SK-N-SH (cell line): ENCODE results near the gene GSTM4. TPM values are rescaled to one million over a fixed set of nuclear protein-coding genes. Genes with fewer than 3 reads are reported as not detected.
"Not testable (repeated sequence)": the region's sequence is repeated elsewhere in the genome, so short reads cannot be mapped to it uniquely, and the experiment has no call there.

ENCODE experiments used
- CTCF ChIA-PET: fragments of 300-600, 350-600 bp; formaldehyde crosslinking; extraction: SDS; loops from one replicate; lab custom pipeline; 2021; lab: Yijun Ruan, JAX
- POLR2A ChIA-PET: fragments of 350-600 bp; sonication (Branson Sonifier 250); formaldehyde crosslinking; extraction: SDS; loops from one replicate; lab custom pipeline; 2020; ENCODE audit warnings: antibody characterized with exemption, inconsistent platforms; lab: Yijun Ruan, JAX
- DNase-seq: peaks from one replicate; pipeline ENCODE4 v3.0.0; 2012
- H2AFZ ChIP-seq: fragments of 200-600 bp; sonication (generic); 2 replicates; pipeline ENCODE4 v1.8.1; 2016; ENCODE audit warnings: antibody characterized with exemption, mild to moderate bottlenecking, low read depth
- H3F3A ChIP-seq: fragments of 200-600 bp; sonication (generic); replicated peaks from 2 replicates; pipeline ENCODE3; 2016; ENCODE audit warnings: antibody characterized with exemption, mild to moderate bottlenecking; ENCODE audit not compliant: insufficient read depth
- H3K27ac ChIP-seq, 2 experiments: fragments of 200-500 bp in 1 of 2; fragments of 200-600 bp in 1 of 2; sonication (Bioruptor generic) in 1 of 2; sonication (generic), shearing (Covaris generic) in 1 of 2; 2 replicates each; pipeline versions ENCODE4 v1.5.1 to v1.6.1; 2014 to 2016; ENCODE audit warnings: low read depth in 2 of 2, inconsistent platforms in 1 of 2, low read length in 1 of 2, mild to moderate bottlenecking in 1 of 2, mixed read lengths in 1 of 2
- H3K27me3 ChIP-seq: fragments of 200-600 bp; sonication (generic), shearing (Covaris generic); 2 replicates; pipeline ENCODE4 v1.6.1; 2016; ENCODE audit warnings: mixed run types; ENCODE audit not compliant: insufficient read depth
- H3K36me3 ChIP-seq, 2 experiments: fragments of 200-500 bp in 1 of 2; fragments of 200-600 bp in 1 of 2; sonication (Bioruptor generic) in 1 of 2; sonication (generic) in 1 of 2; replicated peaks in 1 of 2; 2 replicates each; pipeline versions ENCODE3 to v1.5.1; 2014 to 2016; ENCODE audit warnings: low read length in 1 of 2, mild to moderate bottlenecking in 1 of 2; ENCODE audit not compliant: insufficient read depth in 2 of 2, control insufficient read depth in 1 of 2
- H3K4me1 ChIP-seq, 2 experiments: fragments of 200-500 bp in 1 of 2; fragments of 200-600 bp in 1 of 2; sonication (Bioruptor generic) in 1 of 2; sonication (generic), shearing (Covaris generic) in 1 of 2; 2 replicates each; pipeline versions ENCODE4 v1.5.1 to v1.6.1; 2014 to 2016; ENCODE audit warnings: low read depth in 1 of 2, low read length in 1 of 2, mixed run types in 1 of 2; ENCODE audit not compliant: insufficient read depth in 2 of 2, control insufficient read depth in 1 of 2
- H3K4me2 ChIP-seq: fragments of 200-600 bp; sonication (generic), shearing (Covaris generic); 2 replicates; pipeline ENCODE4 v1.6.1; 2017; ENCODE audit warnings: mixed run types
- H3K4me3 ChIP-seq, 2 experiments: fragments of 200-500 bp in 1 of 2; fragments of 200-600 bp in 1 of 2; sonication (Bioruptor generic) in 1 of 2; sonication (generic), shearing (Covaris generic) in 1 of 2; 2 replicates each; pipeline versions ENCODE4 v1.5.1 to v1.8.1; 2014 to 2016; ENCODE audit warnings: low read depth in 2 of 2, inconsistent platforms in 1 of 2, low read length in 1 of 2, mild to moderate bottlenecking in 1 of 2, mixed read lengths in 1 of 2, moderate library complexity in 1 of 2
- H3K79me2 ChIP-seq: fragments of 200-600 bp; sonication (generic); 2 replicates; pipeline ENCODE4 v1.8.1; 2017; ENCODE audit warnings: mild to moderate bottlenecking; ENCODE audit not compliant: insufficient read depth
- H3K9ac ChIP-seq: fragments of 200-600 bp; sonication (generic); 2 replicates; pipeline ENCODE4 v1.6.1; 2017; ENCODE audit warnings: mixed run types
- H3K9me2 ChIP-seq: fragments of 200-600 bp; sonication (generic); 2 replicates; pipeline ENCODE4 v1.6.1; 2017; ENCODE audit warnings: mixed run types
- H3K9me3 ChIP-seq: fragments of 200-600 bp; sonication (generic); 2 replicates; pipeline ENCODE4 v1.6.1; 2017; ENCODE audit warnings: mixed run types, mild to moderate bottlenecking, moderate library complexity
- H4K20me1 ChIP-seq: fragments of 200-600 bp; sonication (generic); 2 replicates; pipeline ENCODE4 v1.6.1; 2017; ENCODE audit warnings: mild to moderate bottlenecking, mixed run types; ENCODE audit not compliant: insufficient read depth
- CHD2 ChIP-seq: fragments of 150-350 bp; IDR thresholded peaks from 2 replicates; pipeline ENCODE4 v1.6.1; 2018; ENCODE audit warnings: low read length; ENCODE audit not compliant: partially characterized antibody
- ELF1 ChIP-seq: IDR thresholded peaks from 2 replicates; pipeline ENCODE4 v1.4.0; 2012
- EP300 ChIP-seq, 2 experiments: IDR thresholded peaks; 2 replicates each; pipeline versions ENCODE4 v1.4.0 to v1.6.1; 2012; ENCODE audit warnings: borderline replicate concordance in 1 of 2, low read depth in 1 of 2, low read length in 1 of 2
- EZH2phosphoT487 ChIP-seq: fragments of 200-600 bp; sonication (generic); IDR thresholded peaks from 2 replicates; pipeline ENCODE4 v1.6.1; 2017; ENCODE audit warnings: low read depth, mixed run types, mild to moderate bottlenecking, antibody characterized with exemption, moderate library complexity, borderline replicate concordance
- FOSL2 ChIP-seq: IDR thresholded peaks from 2 replicates; pipeline ENCODE4 v1.4.0; 2012; ENCODE audit warnings: low read depth, mild to moderate bottlenecking, moderate library complexity, borderline replicate concordance
- FOXJ3 ChIP-seq: sonication (generic); formaldehyde crosslinking; IDR thresholded peaks from 2 replicates; pipeline ENCODE4 v1.5.1; 2020; ENCODE audit warnings: mild to moderate bottlenecking, missing genetic modification reagents
- MXI1 ChIP-seq: IDR thresholded peaks from 2 replicates; pipeline ENCODE4 v1.6.1; 2012; ENCODE audit warnings: mild to moderate bottlenecking, low read depth, low read length, improper control_type of control experiment
- NFIC ChIP-seq: IDR thresholded peaks from 2 replicates; pipeline ENCODE4 v1.4.0; 2012; ENCODE audit warnings: borderline replicate concordance
- POLR2AphosphoS5 ChIP-seq: IDR thresholded peaks from 2 replicates; pipeline ENCODE4 v1.6.1; 2012; ENCODE audit warnings: low read depth, low read length
- RCOR1 ChIP-seq: fragments of 150-350 bp; IDR thresholded peaks from 2 replicates; pipeline ENCODE4 v1.6.1; 2017; ENCODE audit warnings: antibody characterized with exemption, low read length
- RFX5 ChIP-seq: IDR thresholded peaks from 2 replicates; pipeline ENCODE4 v1.6.1; 2012; ENCODE audit warnings: mild to moderate bottlenecking, improper control_type of control experiment, low read length
- SMC3 ChIP-seq: IDR thresholded peaks from 2 replicates; pipeline ENCODE4 v1.6.1; 2012; ENCODE audit warnings: low read depth, low read length, improper control_type of control experiment
- TAF1 ChIP-seq: IDR thresholded peaks from 2 replicates; pipeline ENCODE4 v1.6.1; 2012; ENCODE audit warnings: low read depth, mild to moderate bottlenecking, low read length, moderate library complexity, borderline replicate concordance
- TCF12 ChIP-seq: IDR thresholded peaks from 2 replicates; pipeline ENCODE4 v1.4.0; 2012
- YY1 ChIP-seq: IDR thresholded peaks from 2 replicates; pipeline ENCODE4 v1.4.0; 2012; ENCODE audit warnings: low read depth, mild to moderate bottlenecking
- WGBS: methylation state at CpG from one replicate; pipeline ENCODE4 v1.1.6; 2017; ENCODE audit warnings: low lambda C conversion rate; 5-methylcytosine and 5-hydroxymethylcytosine counted together
- polyA plus RNA-seq, 3 experiments: library from polyadenylated mRNA; depleted of rRNA; stranded (reverse); fragments of >200 nt; gene quantifications; 2 replicates each; pipeline ENCODE4 v1.2.3, GENCODE V29; 2012
- TF ChIP-seq, protein P1 (sequence below): IDR thresholded peaks from 2 replicates; pipeline ENCODE4; 2012
- TF ChIP-seq, protein P2 (sequence below): IDR thresholded peaks from 2 replicates; pipeline ENCODE4 v1.4.0; 2012; ENCODE audit warnings: low read depth

GSTM4 gene
- polyA plus RNA-seq, 1 of the 3 experiments (the other 2 are of a cell fraction) = 34.2 TPM

DNA sequence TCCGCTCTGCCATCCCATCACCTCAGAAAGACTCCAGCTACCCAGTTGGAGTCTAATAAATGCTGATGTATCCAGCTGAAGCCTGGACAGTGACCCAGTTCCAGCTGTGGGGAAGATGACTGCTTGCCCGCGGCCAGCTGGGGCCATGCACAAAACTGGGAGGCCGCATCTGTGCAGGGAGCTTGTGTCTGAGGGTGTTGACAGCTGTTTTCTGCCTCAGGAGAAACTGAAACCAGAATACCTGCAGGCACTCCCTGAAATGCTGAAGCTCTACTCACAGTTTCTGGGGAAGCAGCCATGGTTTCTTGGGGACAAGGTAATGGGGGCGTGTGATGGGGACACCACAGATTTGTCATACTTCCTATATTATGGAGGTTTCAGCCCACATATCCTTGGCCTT lies 15.2 kb downstream of the GSTM4 start:
- ChIA-PET POLR2A (interaction anchor here (0.6 kb wide), 1 partner anchor 11 kb away, joined by 3 read pairs; no protein-coding TSS in a partner anchor), CTCF (interaction anchor here (0.7 to 2.6 kb wide), 6 partner anchors 22 to 313 kb away, joined by 3 to 8 read pairs (median 4); partner anchors contain the start of gene AHCYL1)
- no peaks in the 10 kb centered on the region for H3F3A ChIP-seq
- H3K4me1 ChIP-seq = peaks cover 0 to 7% of the 10 kb centered on the region in 2 experiments; a peak in 1 of 4 replicates
- DNase-seq = no peak
- no peak overlapping the region for H3K9ac ChIP-seq
- no peak overlapping the region for H3K4me3 ChIP-seq
- 90% methylated on average over 5 of the region's 5 CpGs for WGBS
- no peaks in the 10 kb centered on the region for H3K9me3 ChIP-seq
- TF ChIP-seq RFX5 = no peak
- no peak for TF ChIP-seq FOSL2
- TF ChIP-seq ELF1 = no peak
- TF ChIP-seq TAF1 = no peak
- TF ChIP-seq TCF12 = no peak
- no peak for TF ChIP-seq POLR2AphosphoS5
- no peak for TF ChIP-seq SMC3
- TF ChIP-seq, protein P1, sequence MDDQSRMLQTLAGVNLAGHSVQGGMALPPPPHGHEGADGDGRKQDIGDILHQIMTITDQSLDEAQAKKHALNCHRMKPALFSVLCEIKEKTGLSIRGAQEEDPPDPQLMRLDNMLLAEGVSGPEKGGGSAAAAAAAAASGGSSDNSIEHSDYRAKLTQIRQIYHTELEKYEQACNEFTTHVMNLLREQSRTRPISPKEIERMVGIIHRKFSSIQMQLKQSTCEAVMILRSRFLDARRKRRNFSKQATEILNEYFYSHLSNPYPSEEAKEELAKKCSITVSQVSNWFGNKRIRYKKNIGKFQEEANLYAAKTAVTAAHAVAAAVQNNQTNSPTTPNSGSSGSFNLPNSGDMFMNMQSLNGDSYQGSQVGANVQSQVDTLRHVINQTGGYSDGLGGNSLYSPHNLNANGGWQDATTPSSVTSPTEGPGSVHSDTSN = no peak
- TF ChIP-seq, protein P2, sequence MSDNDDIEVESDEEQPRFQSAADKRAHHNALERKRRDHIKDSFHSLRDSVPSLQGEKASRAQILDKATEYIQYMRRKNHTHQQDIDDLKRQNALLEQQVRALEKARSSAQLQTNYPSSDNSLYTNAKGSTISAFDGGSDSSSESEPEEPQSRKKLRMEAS = no peak
- TF ChIP-seq EZH2phosphoT487 = no peak
- no peak for TF ChIP-seq CHD2
- TF ChIP-seq EP300 (IDR thresholded peaks at IDR 0.05; ENCODE audit: borderline replicate concordance in 1 of 2, low read depth in 1 of 2, low read length in 1 of 2) = no peak
- TF ChIP-seq FOXJ3 (CRISPR knock-in tag) = no peak
- no peak for TF ChIP-seq MXI1
- TF ChIP-seq NFIC = no peak
- TF ChIP-seq YY1 = no peak
- no peak for TF ChIP-seq RCOR1
- H4K20me1 ChIP-seq = no peaks in the 10 kb centered on the region
- no peaks in the 10 kb centered on the region for H3K27me3 ChIP-seq
- no peaks in the 10 kb centered on the region for H3K36me3 ChIP-seq
- no peak overlapping the region for H3K27ac ChIP-seq
- H3K4me2 ChIP-seq = no peak overlapping the region
- H3K79me2 ChIP-seq = no peaks in the 10 kb centered on the region
- H3K9me2 ChIP-seq = no peaks in the 10 kb centered on the region
- H2AFZ ChIP-seq = no peak overlapping the region

DNA sequence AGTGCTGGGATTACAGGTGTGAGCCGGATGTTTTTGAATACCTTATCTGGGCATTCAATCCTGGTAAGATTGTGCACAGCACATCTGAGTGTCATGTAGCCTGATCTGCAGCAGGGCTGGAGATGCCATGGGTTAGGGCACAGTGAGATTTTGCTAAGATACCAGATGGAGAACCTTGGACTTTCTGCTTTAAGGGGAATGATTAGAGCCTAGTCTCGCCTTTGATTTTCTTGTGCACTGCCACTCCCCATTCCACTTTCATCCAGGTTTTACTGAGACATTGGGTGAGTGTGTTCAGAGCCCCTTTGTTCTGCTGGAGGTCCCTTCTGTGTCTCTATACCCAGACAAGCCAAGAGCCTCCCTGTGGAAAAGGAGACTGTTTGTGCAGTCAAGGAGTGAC lies 18.0 kb downstream of the GSTM4 start:
- H3K36me3 ChIP-seq, H3F3A ChIP-seq, H3K9ac ChIP-seq, H3K27ac ChIP-seq, H3K27me3 ChIP-seq, POLR2A ChIA-PET, H3K4me2 ChIP-seq, H3K9me3 ChIP-seq, H4K20me1 ChIP-seq, H2AFZ ChIP-seq, H3K4me1 ChIP-seq, DNase-seq, H3K79me2 ChIP-seq, CTCF ChIA-PET, H3K4me3 ChIP-seq, H3K9me2 ChIP-seq: not testable (repeated sequence)
- WGBS = 91% methylated on average over 2 of the region's 2 CpGs

DNA sequence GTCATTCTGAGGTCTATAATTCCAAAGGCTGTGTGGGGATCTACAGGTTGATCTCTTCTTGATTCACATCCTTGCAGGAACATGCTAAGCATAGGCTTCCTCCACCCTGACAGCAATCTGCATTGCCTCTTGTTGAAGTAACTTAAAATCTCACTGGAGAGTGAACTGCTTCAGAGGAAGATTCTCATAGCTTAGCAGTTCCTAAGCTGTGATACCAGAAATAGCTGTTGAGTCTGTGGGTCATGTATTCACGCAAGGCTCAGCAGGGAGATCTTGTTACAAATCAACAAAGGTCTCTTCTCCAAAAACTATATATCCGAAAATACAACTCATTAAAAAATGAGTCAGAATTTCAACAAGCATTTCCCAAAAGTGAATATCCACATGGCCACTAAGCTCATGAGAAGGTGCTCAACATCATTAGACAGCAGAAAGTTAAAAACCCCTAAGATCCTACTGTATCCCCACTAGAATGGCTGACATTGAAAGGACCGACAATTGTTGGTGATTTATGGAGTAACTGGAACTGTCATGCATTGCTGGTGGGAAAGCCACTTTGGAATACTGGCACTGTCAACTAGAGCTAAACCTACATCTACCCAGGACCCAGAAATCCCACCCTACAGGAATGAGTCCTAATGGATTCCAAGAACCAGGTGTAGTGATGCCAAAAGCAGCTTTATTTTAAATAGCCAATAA lies 20.9 kb downstream of the GSTM4 start:
- H2AFZ ChIP-seq, H3K36me3 ChIP-seq, H3K79me2 ChIP-seq, H3K27me3 ChIP-seq, H3K9ac ChIP-seq, H3K4me3 ChIP-seq, DNase-seq, POLR2A ChIA-PET, H3K4me2 ChIP-seq, H3K9me2 ChIP-seq, H3K4me1 ChIP-seq, H4K20me1 ChIP-seq, H3K27ac ChIP-seq, H3K9me3 ChIP-seq, H3F3A ChIP-seq: not testable (repeated sequence)
- 78% methylated on average over 3 of the region's 3 CpGs for WGBS
- CTCF ChIA-PET = interaction anchor here (1.0 kb wide), 2 partner anchors 97 to 144 kb away, joined by 3 read pairs; no protein-coding TSS in a partner anchor
